HG03060 (cell line): ENCODE measurements around the gene TSR1.
"Not testable (repeated sequence)": the region's sequence is repeated elsewhere in the genome, so short reads cannot be mapped to it uniquely, and the experiment has no call there.

Experiments
- ATAC-seq: cut with Tn5 transposase; IDR thresholded peaks from one replicate; pipeline ENCODE4 v1.9.1; 2021; ENCODE audit warnings: low read depth, moderate number of reproducible peaks; ENCODE audit not compliant: unreplicated experiment

The TSR1 gene

GRCh38 chr17:2338315-2338657 is 2.0 kb upstream of the TSR1 start:
- ATAC-seq = no peak

GRCh38 chr17:2337544-2338314 is 1.5 kb upstream of the TSR1 start:
- ATAC-seq = no peak

- ATAC-seq = no peak
Observed at GRCh38 chr17:2336852-2337543, 741 bp upstream of the TSR1 start, which contains the start of gene SGSM2. SGSM2 (plus strand) TSS chr17:2337501; CDS start chr17:2337689, 188 bp downstream.

GRCh38 chr17:2335726-2336214 is 487 bp downstream of the TSR1 start:
- ATAC-seq = no peak

- ATAC-seq = no peak
Observed at GRCh38 chr17:2331303-2331702, 5.0 kb downstream of the TSR1 start.

GRCh38 chr17:2323629-2324314 is 12.5 kb downstream of the TSR1 start:
- ATAC-seq = no peak

GRCh38 chr17:2321399-2321798 is 14.9 kb downstream of the TSR1 start:
- no peak for ATAC-seq

GRCh38 chr17:2319051-2319450 is 17.2 kb downstream of the TSR1 start:
- ATAC-seq = no peak

GRCh38 chr17:2317796-2318195 is 18.5 kb downstream of the TSR1 start:
- ATAC-seq = no peak

- not testable (repeated sequence) for ATAC-seq
Observed at GRCh38 chr17:2316916-2317205, 19.4 kb downstream of the TSR1 start.

GRCh38 chr17:2312736-2313135 is 23.5 kb downstream of the TSR1 start:
- ATAC-seq = no peak

- no peak for ATAC-seq
Observed at GRCh38 chr17:2309338-2310154, 26.7 kb downstream of the TSR1 start.

GRCh38 chr17:2304931-2305330 is 31.3 kb downstream of the TSR1 start:
- ATAC-seq = no peak

GRCh38 chr17:2303204-2304188 is 32.8 kb downstream of the TSR1 start, which contains the start of the genes SMG6 and SRR:
SMG6 (minus strand) TSS chr17:2303785; CDS start chr17:2303720, 65 bp downstream.
SRR (plus strand) TSS chr17:2303950; CDS start chr17:2315561, 11,611 bp downstream.
- ATAC-seq = peak; percentile 38

GRCh38 chr17:2302778-2303203 is 33.5 kb downstream of the TSR1 start:
- ATAC-seq = peak; percentile 9

GRCh38 chr17:2299756-2300155 is 36.5 kb downstream of the TSR1 start:
- ATAC-seq = no peak

GRCh38 chr17:2299136-2299535 is 37.1 kb downstream of the TSR1 start:
- no peak for ATAC-seq

GRCh38 chr17:2297023-2297422 is 39.2 kb downstream of the TSR1 start:
- ATAC-seq = no peak

- no peak for ATAC-seq
Observed at GRCh38 chr17:2295575-2295974, 40.7 kb downstream of the TSR1 start.
